ENCODE results near the gene FBXO5.
A peak's percentile ranks its signal among the peaks of the same experiment; 100 is the strongest.

DNA sequence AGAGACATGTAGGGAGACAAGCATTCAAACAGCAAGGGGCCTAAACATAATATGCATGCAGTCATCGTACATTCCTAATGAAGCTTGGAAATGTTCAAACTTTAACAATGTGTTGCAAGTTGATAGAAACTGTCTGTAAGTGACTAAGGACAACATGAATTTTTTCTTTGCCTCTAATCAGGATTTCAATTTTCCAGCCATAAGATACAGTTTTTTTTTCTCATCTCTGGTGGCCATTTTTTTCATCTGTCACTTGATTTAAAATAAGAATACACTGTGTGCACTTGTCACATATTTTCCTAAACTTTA is 41.8 kb upstream of the FBXO5 start:
- TF ChIP-seq CTCF (IDR thresholded peaks at IDR 0.05) (peak in 2 of 7 experiments; percentile 2 to 30), POLR2A (IDR thresholded peaks at IDR 0.05) (no peak)

Data from body of pancreas (tissue), 4 donors.